Activated naive CD8-positive, alpha-beta T cell treated with anti-CD3 and anti-CD28 coated beads, Interleukin-2, amount 10 ng/mL, durations not matched to agents 7 days and 5 days (primary cell): ENCODE data around the gene CYP2J2. TPM values are rescaled to one million over a fixed set of nuclear protein-coding genes. Genes with fewer than 3 reads are reported as not detected.

Experiments
- ATAC-seq: fragments of 150-1000 bp; cut with Tn5 transposase; one replicate; pipeline ENCODE4 v1.10.0; 2021; ENCODE audit warnings: low read depth, moderate library complexity
- POLR2A ChIA-PET: fragments of 350-600 bp; sonication (Branson Sonifier 250); formaldehyde crosslinking; loops from one replicate; lab custom pipeline; 2021; ENCODE audit warnings: antibody characterized with exemption; lab: Charles Lee
- DNase-seq: peaks from one replicate; pipeline ENCODE4 v3.0.0; 2021
- H3K27ac Mint-ChIP-seq: one replicate; pipeline ENCODE4 v1.8.0; 2022; ENCODE audit warnings: mild to moderate bottlenecking, mixed read lengths
- H3K27me3 Mint-ChIP-seq: one replicate; pipeline ENCODE4 v1.8.0; 2022; ENCODE audit warnings: mild to moderate bottlenecking, moderate library complexity, mixed read lengths
- H3K36me3 Mint-ChIP-seq: one replicate; pipeline ENCODE4 v1.8.0; 2021; ENCODE audit warnings: mild to moderate bottlenecking, mixed read lengths
- H3K4me1 Mint-ChIP-seq: one replicate; pipeline ENCODE4 v1.8.0; 2021; ENCODE audit warnings: mixed read lengths
- H3K4me3 Mint-ChIP-seq: one replicate; pipeline ENCODE4 v1.8.0; 2022; ENCODE audit warnings: mild to moderate bottlenecking, moderate library complexity, mixed read lengths
- H3K9me3 Mint-ChIP-seq: one replicate; pipeline ENCODE4 v1.8.0; 2021; ENCODE audit warnings: mixed read lengths
- total RNA-seq, 2 experiments: library from RNA; stranded (reverse); gene quantifications; one replicate each; pipeline ENCODE4 v1.2.3, GENCODE V29; 2021

CYP2J2 gene
- total RNA-seq, 2 experiments from 2014 or later: 2.9 to 3.6 TPM

DNA sequence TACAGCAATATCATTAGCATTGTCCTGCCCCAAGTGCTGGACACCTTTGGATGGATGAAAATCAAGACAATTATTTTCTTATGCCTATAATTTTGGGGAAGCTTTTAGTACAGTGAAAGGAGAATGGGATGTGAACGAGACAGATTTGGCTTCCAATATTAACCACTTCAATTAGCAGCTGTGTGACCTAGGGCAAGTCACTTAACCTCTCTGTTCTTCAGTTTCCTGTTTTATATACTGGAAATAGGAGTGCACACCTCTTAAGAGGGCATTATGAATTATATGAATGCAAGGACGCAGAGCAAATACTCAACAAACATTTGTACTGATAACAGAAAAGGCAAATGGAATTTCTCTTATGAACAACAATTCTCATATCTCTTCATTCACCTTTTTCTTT, 18.5 kb downstream of the CYP2J2 start:
- no peak for DNase-seq
- Mint-ChIP-seq H3K9me3 (no peaks in the 10 kb centered on the region), H3K27ac (no peak overlapping the region), H3K4me1 (peaks cover 2% of the 10 kb centered on the region), H3K36me3 (peaks cover 16% of the 10 kb centered on the region), H3K27me3 (no peaks in the 10 kb centered on the region), H3K4me3 (no peak overlapping the region)
- POLR2A ChIA-PET: no interaction called here
- no peak for ATAC-seq

DNA sequence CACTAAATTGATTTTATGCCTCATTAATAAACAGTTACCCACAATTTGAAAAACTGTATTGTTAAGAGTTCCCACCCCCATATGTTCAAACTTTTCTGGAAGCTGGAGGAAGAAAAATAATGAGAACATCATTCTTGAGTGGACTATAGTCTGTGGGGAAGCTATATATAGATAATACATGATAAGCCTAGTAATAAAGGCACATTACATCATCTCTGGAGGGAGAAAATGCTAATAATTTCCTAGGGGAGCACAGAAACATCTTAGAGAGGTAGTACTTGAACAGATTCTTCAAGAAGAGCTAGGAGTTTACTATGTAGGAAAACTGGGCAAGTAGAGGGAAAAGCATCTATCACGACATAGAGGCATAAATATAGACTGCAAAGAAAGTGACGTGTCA, 19.6 kb downstream of the CYP2J2 start:
- H3K4me3 Mint-ChIP-seq: no peak overlapping the region
- POLR2A ChIA-PET: no interaction called here
- peaks cover 13% of the 10 kb centered on the region for H3K36me3 Mint-ChIP-seq
- ATAC-seq (no peak), DNase-seq (no peak)
- no peak overlapping the region for H3K27ac Mint-ChIP-seq
- H3K27me3 Mint-ChIP-seq: no peaks in the 10 kb centered on the region
- H3K4me1 Mint-ChIP-seq: peaks cover 3% of the 10 kb centered on the region
- H3K9me3 Mint-ChIP-seq: no peaks in the 10 kb centered on the region

DNA sequence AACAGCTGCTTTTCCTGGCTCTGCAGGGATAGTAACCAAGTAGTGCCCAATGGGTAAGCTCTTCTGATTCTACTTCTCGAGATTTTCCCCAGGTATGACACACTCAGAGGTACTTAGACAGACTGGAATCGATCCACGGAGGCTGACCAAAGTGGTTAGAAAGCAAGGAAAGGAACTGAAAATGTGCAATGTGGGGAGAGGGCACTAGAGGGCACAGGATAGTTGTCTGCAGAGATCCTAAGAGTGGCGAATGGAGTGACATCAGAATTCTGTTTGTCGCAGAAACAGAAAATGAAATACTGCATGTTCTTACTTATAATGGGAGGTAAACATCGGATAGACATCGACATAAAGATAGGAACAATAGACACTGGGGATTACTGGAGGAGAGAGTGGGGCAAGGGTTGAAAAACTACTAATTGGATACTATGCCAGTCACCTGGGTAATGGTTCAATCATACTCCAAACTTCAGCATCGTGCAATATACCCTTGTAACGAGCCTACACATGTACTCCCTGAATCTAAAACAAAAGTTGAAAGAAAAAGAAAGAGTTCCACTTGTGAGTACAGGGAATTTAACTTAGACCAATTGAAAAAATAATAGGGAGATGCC, 23.3 kb downstream of the CYP2J2 start:
- peaks cover 10% of the 10 kb centered on the region for H3K36me3 Mint-ChIP-seq
- POLR2A ChIA-PET: no interaction called here
- H3K4me3 Mint-ChIP-seq: no peak overlapping the region
- no peaks in the 10 kb centered on the region for H3K9me3 Mint-ChIP-seq
- H3K27ac Mint-ChIP-seq: no peak overlapping the region
- DNase-seq (no peak), ATAC-seq (peak; percentile 56)
- H3K27me3 Mint-ChIP-seq: no peaks in the 10 kb centered on the region
- H3K4me1 Mint-ChIP-seq: peaks cover 3% of the 10 kb centered on the region

DNA sequence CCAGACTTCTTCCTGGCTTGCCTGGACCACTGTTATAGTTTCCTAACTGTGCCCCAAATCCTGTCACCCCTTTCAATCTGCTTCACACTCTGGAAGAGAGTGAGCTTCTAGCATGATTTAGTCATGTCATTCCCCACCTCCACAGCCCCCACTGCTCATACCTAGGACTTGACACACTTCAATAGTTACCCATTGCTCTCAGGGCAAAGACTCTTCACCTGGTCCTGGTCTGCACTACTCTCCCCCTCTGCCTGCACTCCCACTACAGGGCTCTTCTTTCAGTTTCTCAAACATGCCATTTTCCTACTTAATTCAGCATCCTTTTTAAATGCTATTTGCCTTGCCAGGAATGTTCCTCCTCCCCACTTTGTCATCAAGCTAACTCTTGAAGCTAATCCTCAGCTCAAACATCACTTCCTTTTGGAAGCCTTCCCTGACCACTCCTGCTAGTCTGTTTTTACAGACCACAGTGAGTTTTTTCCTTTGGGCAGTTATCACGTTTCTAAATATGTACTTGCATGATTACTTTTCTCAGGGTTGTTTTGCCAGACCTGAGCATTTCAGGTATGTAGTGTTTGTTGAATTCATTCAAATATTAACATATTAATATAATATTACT, 24.7 kb downstream of the CYP2J2 start:
- POLR2A ChIA-PET: no interaction called here
- H3K4me3 Mint-ChIP-seq: no peak overlapping the region
- ATAC-seq (no peak), DNase-seq (no peak)
- no peak overlapping the region for H3K27ac Mint-ChIP-seq
- H3K36me3 Mint-ChIP-seq: peaks cover 11% of the 10 kb centered on the region
- H3K9me3 Mint-ChIP-seq: no peaks in the 10 kb centered on the region
- H3K4me1 Mint-ChIP-seq: peaks cover 3% of the 10 kb centered on the region
- H3K27me3 Mint-ChIP-seq: no peaks in the 10 kb centered on the region

- H3K4me3 Mint-ChIP-seq: no peak overlapping the region
- peaks cover 14% of the 10 kb centered on the region for H3K36me3 Mint-ChIP-seq
- H3K9me3 Mint-ChIP-seq: no peaks in the 10 kb centered on the region
- POLR2A ChIA-PET: no interaction called here
- no peaks in the 10 kb centered on the region for H3K27me3 Mint-ChIP-seq
- DNase-seq (no peak), ATAC-seq (no peak)
- H3K27ac Mint-ChIP-seq: no peak overlapping the region
- H3K4me1 Mint-ChIP-seq: peaks cover 3% of the 10 kb centered on the region
Observed at GRCh38 chr1:59900640-59901039, 25.9 kb downstream of the CYP2J2 start.

- no peak for ATAC-seq
- Mint-ChIP-seq H3K4me3 (no peak overlapping the region), H3K4me1 (peaks cover 5% of the 10 kb centered on the region), H3K27ac (no peak overlapping the region), H3K27me3 (no peaks in the 10 kb centered on the region), H3K9me3 (no peaks in the 10 kb centered on the region), H3K36me3 (peaks cover 13% of the 10 kb centered on the region)
- POLR2A ChIA-PET: no interaction called here
- DNase-seq: no peak
Observed at GRCh38 chr1:59898927-59899326, 27.6 kb downstream of the CYP2J2 start.

DNA sequence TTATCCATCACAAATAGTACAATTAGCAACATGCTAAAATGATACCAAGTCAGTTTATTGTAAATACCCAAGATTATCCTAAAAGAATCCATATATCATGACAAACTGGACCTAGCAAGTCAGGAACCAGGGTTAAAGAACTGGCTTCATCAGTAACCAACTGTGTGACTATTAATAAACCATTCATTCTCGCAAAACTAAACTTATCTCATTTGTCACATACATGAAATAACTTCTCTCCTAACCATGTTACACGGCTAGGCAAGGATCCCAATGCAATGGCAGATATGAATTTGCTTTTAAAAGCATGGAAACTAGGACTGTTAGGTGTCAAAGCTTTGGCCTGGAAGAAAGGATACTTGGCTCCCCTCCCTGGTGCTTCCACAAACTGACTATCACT, 29.4 kb downstream of the CYP2J2 start:
- Mint-ChIP-seq H3K36me3 (peaks cover 10% of the 10 kb centered on the region), H3K4me3 (no peak overlapping the region), H3K27ac (no peak overlapping the region), H3K27me3 (no peaks in the 10 kb centered on the region), H3K9me3 (no peaks in the 10 kb centered on the region), H3K4me1 (peaks cover 11% of the 10 kb centered on the region)
- DNase-seq (no peak), ATAC-seq (no peak)
- POLR2A ChIA-PET: no interaction called here

GRCh38 chr1:59892841-59893811, 33.4 kb downstream of the CYP2J2 start:
- ATAC-seq: peak; percentile 74
- peak overlapping the region; percentile 54 for H3K4me3 Mint-ChIP-seq
- no peaks in the 10 kb centered on the region for H3K27me3 Mint-ChIP-seq
- POLR2A ChIA-PET: interaction anchor here (0.7 kb wide), 1 partner anchor 865 kb away, joined by 4 read pairs; no protein-coding TSS in a partner anchor
- peaks cover 17% of the 10 kb centered on the region for H3K9me3 Mint-ChIP-seq
- H3K27ac Mint-ChIP-seq: peak overlapping the region; percentile 85
- H3K36me3 Mint-ChIP-seq: peaks cover 11% of the 10 kb centered on the region
- peaks cover 11% of the 10 kb centered on the region for H3K4me1 Mint-ChIP-seq
- no peak for DNase-seq

- Mint-ChIP-seq H3K27me3 (peaks cover 4% of the 10 kb centered on the region), H3K36me3 (peaks cover 7% of the 10 kb centered on the region), H3K4me1 (no peaks in the 10 kb centered on the region), H3K4me3 (no peak overlapping the region), H3K27ac (no peak overlapping the region), H3K9me3 (peaks cover 15% of the 10 kb centered on the region)
- no peak for DNase-seq
- POLR2A ChIA-PET: no interaction called here
- ATAC-seq: no peak
Observed at GRCh38 chr1:59885160-59885832, 41.3 kb downstream of the CYP2J2 start.

DNA sequence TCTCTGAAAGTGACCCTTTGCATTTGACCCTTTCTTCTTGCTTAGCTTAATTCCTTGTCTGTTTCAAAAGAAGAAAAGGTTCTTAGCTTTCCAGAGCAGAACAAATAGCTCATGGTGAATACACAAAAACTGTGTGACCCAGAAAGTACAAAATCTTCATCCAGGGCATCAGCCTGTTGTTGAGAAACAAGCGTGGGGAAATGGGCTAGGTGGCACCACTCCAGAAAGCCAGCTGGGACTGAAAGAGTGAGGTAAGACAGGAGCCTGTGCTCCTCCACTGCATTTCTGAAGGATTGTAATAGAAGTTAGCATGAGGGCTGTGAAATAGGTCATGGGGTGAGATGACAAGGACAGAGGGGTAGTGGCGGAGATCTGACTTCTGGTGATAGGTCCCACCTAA, 45.8 kb downstream of the CYP2J2 start:
- POLR2A ChIA-PET: no interaction called here
- H3K36me3 Mint-ChIP-seq: peaks cover 8% of the 10 kb centered on the region

GRCh38 chr1:59879996-59880505, 46.5 kb downstream of the CYP2J2 start:
- Mint-ChIP-seq H3K36me3 (peaks cover 8% of the 10 kb centered on the region), H3K9me3 (peaks cover 6% of the 10 kb centered on the region), H3K27me3 (peaks cover 4% of the 10 kb centered on the region), H3K27ac (no peak overlapping the region), H3K4me1 (peaks cover 4% of the 10 kb centered on the region), H3K4me3 (no peak overlapping the region)
- ATAC-seq (no peak), DNase-seq (no peak)
- POLR2A ChIA-PET: no interaction called here

More for the DNA sequence above, 45.8 kb downstream of the CYP2J2 start:
- Mint-ChIP-seq H3K27me3 (peaks cover 4% of the 10 kb centered on the region), H3K4me3 (no peak overlapping the region), H3K4me1 (peaks cover 4% of the 10 kb centered on the region), H3K27ac (no peak overlapping the region), H3K9me3 (peaks cover 6% of the 10 kb centered on the region)
- no peak for ATAC-seq
- no peak for DNase-seq

DNA sequence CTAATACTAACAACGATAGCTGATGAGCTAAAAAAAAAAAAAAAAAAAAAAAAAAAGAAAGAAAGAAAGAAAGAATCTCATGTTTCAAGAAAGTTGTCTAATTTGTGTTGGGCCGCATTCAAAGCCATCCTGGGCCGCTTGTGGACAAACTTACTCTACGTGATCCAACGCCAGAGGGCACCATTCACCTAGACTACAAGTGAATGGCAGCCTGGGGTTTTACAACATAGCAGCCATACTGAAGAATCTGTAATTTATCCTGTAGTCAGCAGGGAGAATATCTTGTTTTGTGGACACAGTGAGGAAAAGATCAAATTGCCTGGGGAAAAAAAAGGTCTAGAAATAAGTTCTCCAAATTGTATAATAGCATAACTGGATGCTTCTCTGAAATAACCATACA, 47.0 kb downstream of the CYP2J2 start:
- H3K4me3 Mint-ChIP-seq: no peak overlapping the region
- ATAC-seq (peak; percentile 60), DNase-seq (peak; percentile 47)
- H3K27ac Mint-ChIP-seq: no peak overlapping the region
- H3K9me3 Mint-ChIP-seq: peaks cover 6% of the 10 kb centered on the region
- peaks cover 4% of the 10 kb centered on the region for H3K4me1 Mint-ChIP-seq
- peaks cover 4% of the 10 kb centered on the region for H3K27me3 Mint-ChIP-seq
- peaks cover 8% of the 10 kb centered on the region for H3K36me3 Mint-ChIP-seq
- POLR2A ChIA-PET: no interaction called here

GRCh38 chr1:59878370-59878769, 48.2 kb downstream of the CYP2J2 start:
- no peak for DNase-seq
- no peaks in the 10 kb centered on the region for H3K27me3 Mint-ChIP-seq
- POLR2A ChIA-PET: no interaction called here

More at GRCh38 chr1:59878370-59878769, 48.2 kb downstream of the CYP2J2 start:
- Mint-ChIP-seq H3K9me3 (peaks cover 6% of the 10 kb centered on the region), H3K27ac (no peak overlapping the region), H3K4me1 (peaks cover 4% of the 10 kb centered on the region), H3K36me3 (peaks cover 8% of the 10 kb centered on the region), H3K4me3 (no peak overlapping the region)
- ATAC-seq: no peak
